Sigmoid colon (tissue), 7 donors: ENCODE data around the gene DRGX. TPM values are rescaled to one million over a fixed set of nuclear protein-coding genes. Genes with fewer than 3 reads are reported as not detected.

Experiments
- DNase-seq: peaks from one replicate; pipeline ENCODE4 v3.0.0-alpha.2; 2019
- H3K27ac ChIP-seq, 4 donors: fragments of 200-600 bp; sonication (generic); one replicate each; pipeline ENCODE4 v1.5.1; 2016 to 2019; ENCODE audit warnings: mild to moderate bottlenecking in 1 of 4
- H3K27me3 ChIP-seq, 3 donors: fragments of 200-600 bp; sonication (generic); one replicate each; pipeline ENCODE4 v1.5.1; 2019; ENCODE audit warnings: mild to moderate bottlenecking in 1 of 3
- H3K36me3 ChIP-seq, 4 donors: fragments of 200-600 bp; sonication (generic); one replicate each; pipeline ENCODE4 v1.5.1; 2016 to 2019
- H3K4me1 ChIP-seq, 4 donors: fragments of 200-600 bp; sonication (generic); one replicate each; pipeline ENCODE4 v1.5.1; 2017 to 2019
- H3K4me3 ChIP-seq, 4 donors: fragments of 200-600 bp; sonication (generic); one replicate each; pipeline ENCODE4 v1.5.1; 2017 to 2019; ENCODE audit warnings: mild to moderate bottlenecking in 2 of 4, moderate library complexity in 1 of 4
- H3K9me3 ChIP-seq, 4 donors: fragments of 200-600 bp in 3 of 4; sonication (generic) in 3 of 4; one replicate each; pipeline versions ENCODE4 v1.5.1 to v1.6.1; 2013 to 2019
- EP300 ChIP-seq, 4 donors: sonication (generic); formaldehyde crosslinking; IDR thresholded peaks; one replicate each; pipeline ENCODE4 v1.6.1; 2017; ENCODE audit warnings: antibody characterized with exemption in 4 of 4
- POLR2A ChIP-seq, 2 donors: fragments of 450-650 bp; IDR thresholded peaks; one replicate each; pipeline ENCODE4 v1.6.1; 2016; ENCODE audit warnings: antibody characterized with exemption in 2 of 2, mild to moderate bottlenecking in 2 of 2, moderate library complexity in 2 of 2
- POLR2AphosphoS5 ChIP-seq, 4 donors: sonication (generic); formaldehyde crosslinking; IDR thresholded peaks; one replicate each; pipeline ENCODE4 v1.6.1; 2017; ENCODE audit warnings: antibody characterized with exemption in 4 of 4
- WGBS, 2 donors: extraction: QIAGEN DNeasy Blood & Tissue Kit; methylation state at CpG; one replicate each; pipeline ENCODE4 v1.1.7; 2013; 5-methylcytosine and 5-hydroxymethylcytosine counted together
- intact Hi-C: fragments of 100-400 bp; cut with DNase I; formaldehyde crosslinking; loops from one replicate; pipeline ENCODE4 v1.15.1; 2023
- polyA plus RNA-seq, 3 donors: library from polyadenylated mRNA; stranded (reverse); fragments of 200-250 nt; gene quantifications; one replicate each; pipeline ENCODE4 v1.2.3, GENCODE V29; 2013
- total RNA-seq, 4 donors: library from RNA; depleted of rRNA; stranded (reverse); fragments of >200 nt; gene quantifications; one replicate each; pipeline ENCODE4 v1.1.0, GENCODE V29; 2016
- TF ChIP-seq, protein P1 (sequence below), 4 experiments: fragments of 450-650 bp in 3 of 4; fragments of 200-600 bp in 1 of 4; IDR thresholded peaks; one replicate each; pipeline ENCODE4 v1.5.1; 2016 to 2019; ENCODE audit warnings: antibody characterized with exemption in 4 of 4, mild to moderate bottlenecking in 3 of 4, moderate library complexity in 2 of 4
- donor health status: healthy with polysubstance abuse.
- donor health status: Bipolar disorder and iron deficiency.
- donor health status: healthy.

DRGX gene
- total and polyA plus RNA-seq, 7 donors, result 0.23 to 0.42 TPM; not detected in 5

DNA sequence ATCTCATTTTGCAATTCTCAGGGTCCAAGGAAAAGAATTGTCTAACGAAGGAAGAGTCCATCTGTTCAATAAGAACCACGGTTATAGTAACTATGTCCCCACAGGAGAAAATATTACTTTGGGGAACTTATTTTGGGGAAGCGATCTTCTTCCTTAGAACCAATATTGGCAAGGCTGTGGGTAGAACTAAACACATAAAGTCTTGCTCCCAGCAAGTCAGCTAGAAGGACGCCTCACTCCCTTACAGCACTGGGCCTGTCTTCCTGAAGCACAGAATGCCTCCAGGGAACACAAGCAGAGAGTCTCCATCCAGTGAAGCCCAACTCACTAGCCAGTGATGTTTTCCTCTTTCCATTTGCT lies 66.8 kb downstream of the DRGX start:
- DNase-seq, result no peak
- intact Hi-C loops, result no loop called here
- no peaks in the 10 kb centered on the region for H3K36me3 ChIP-seq
- no peaks in the 10 kb centered on the region for H3K9me3 ChIP-seq
- H3K27me3 ChIP-seq, result no peaks in the 10 kb centered on the region
- no peak overlapping the region for H3K4me3 ChIP-seq
- TF ChIP-seq POLR2A (IDR thresholded peaks at IDR 0.05), result no peak
- TF ChIP-seq, protein P1, sequence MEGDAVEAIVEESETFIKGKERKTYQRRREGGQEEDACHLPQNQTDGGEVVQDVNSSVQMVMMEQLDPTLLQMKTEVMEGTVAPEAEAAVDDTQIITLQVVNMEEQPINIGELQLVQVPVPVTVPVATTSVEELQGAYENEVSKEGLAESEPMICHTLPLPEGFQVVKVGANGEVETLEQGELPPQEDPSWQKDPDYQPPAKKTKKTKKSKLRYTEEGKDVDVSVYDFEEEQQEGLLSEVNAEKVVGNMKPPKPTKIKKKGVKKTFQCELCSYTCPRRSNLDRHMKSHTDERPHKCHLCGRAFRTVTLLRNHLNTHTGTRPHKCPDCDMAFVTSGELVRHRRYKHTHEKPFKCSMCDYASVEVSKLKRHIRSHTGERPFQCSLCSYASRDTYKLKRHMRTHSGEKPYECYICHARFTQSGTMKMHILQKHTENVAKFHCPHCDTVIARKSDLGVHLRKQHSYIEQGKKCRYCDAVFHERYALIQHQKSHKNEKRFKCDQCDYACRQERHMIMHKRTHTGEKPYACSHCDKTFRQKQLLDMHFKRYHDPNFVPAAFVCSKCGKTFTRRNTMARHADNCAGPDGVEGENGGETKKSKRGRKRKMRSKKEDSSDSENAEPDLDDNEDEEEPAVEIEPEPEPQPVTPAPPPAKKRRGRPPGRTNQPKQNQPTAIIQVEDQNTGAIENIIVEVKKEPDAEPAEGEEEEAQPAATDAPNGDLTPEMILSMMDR (IDR thresholded peaks at IDR 0.05), result no peak
- TF ChIP-seq EP300 (IDR thresholded peaks at IDR 0.05), result no peak
- TF ChIP-seq POLR2AphosphoS5 (IDR thresholded peaks at IDR 0.05), result no peak
- H3K4me1 ChIP-seq, result no peaks in the 10 kb centered on the region
- no peak overlapping the region for H3K27ac ChIP-seq
- WGBS, 2 donors, result 85 to 88% methylated on average over 4 of the region's 4 CpGs

DNA sequence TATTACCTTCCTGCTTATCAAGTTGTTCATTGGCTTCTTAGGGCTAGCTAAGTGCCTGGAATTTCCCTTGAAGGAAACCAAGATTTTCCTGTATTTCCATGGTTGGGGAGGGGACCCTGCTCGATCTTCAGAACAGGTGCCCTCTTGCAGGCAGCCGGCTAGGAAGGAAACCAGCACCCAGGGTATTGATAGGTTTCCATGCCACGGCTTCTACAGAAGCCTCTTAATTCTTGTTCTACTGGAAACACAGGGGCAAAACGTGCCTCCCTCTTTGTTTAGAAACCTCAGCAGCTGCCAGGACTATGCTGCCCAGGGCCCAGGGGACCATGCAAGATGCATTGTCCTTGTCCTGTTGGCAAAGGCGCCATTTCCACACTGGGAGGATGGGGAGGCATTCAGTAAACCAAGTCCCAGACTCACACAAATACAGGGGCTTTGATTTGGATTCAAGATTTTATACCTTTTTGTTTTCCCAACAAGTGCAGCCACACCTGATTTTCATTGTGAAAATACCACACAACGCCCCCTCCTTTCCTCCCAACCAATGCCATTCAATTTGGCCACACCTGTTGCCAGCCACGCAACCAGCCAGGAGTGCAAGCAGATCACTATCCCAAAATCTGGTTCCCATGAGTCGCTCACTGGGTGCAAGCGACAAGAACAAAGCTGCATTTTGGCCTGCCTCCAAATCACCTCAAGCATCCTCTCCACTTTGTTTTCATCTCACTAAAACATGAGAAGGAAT lies 67.3 kb downstream of the DRGX start:
- Histone ChIP-seq H3K4me1 (no peaks in the 10 kb centered on the region), H3K9me3 (no peaks in the 10 kb centered on the region), H3K27me3 (no peaks in the 10 kb centered on the region), H3K36me3 (no peaks in the 10 kb centered on the region), H3K27ac (no peak overlapping the region), H3K4me3 (no peak overlapping the region)
- 72 to 81% methylated on average over 9 of the region's 9 CpGs for whole genome bisulfite sequencing, 2 donors
- DNase-seq, result no peak
- intact Hi-C loops, result no loop called here
- TF ChIP-seq POLR2A (IDR thresholded peaks at IDR 0.05), result no peak
- TF ChIP-seq EP300 (IDR thresholded peaks at IDR 0.05), result no peak
- no peak for TF ChIP-seq POLR2AphosphoS5 (IDR thresholded peaks at IDR 0.05)
- TF ChIP-seq, protein P1 (IDR thresholded peaks at IDR 0.05), result no peak

DNA sequence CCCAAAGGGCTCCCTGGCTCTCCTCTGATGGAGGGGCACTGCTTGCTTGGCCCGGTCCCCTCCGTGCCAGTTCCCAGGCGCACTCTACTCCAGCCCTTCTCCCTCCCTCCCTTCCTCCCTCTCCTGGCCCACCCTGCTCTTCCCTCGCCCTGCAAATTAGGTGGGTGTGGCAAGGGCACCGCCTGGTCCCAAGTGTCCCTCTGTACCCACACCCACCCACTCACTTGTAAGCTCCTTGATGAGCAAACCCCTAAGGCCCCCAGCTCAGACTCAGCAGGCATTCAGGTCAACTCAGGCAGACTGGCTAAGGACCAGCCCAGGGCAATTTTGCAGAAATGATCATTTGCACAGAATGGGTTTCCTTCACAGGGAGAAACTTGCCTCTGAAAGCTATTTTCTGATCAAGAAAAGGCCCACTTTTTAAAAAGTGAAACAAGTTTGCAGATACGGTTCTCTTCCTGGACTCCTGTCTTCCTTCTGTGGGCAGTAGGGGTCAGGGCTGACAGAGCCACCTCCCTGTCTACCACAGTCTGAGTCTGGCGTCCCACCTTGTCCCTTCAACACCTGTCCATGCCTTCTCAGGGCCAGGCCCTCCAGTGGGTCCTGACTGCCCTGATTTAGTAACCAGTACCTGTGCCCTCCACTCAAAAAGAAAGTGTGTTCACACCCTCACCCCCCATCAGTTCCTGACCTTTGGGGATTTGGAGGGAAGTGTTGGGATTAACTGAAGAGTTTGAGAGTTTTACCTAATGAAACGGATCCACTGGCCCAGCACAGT lies 68.7 kb downstream of the DRGX start:
- TF ChIP-seq, protein P1 (IDR thresholded peaks at IDR 0.05), result no peak
- TF ChIP-seq EP300 (IDR thresholded peaks at IDR 0.05) (no peak), POLR2AphosphoS5 (IDR thresholded peaks at IDR 0.05) (no peak), POLR2A (IDR thresholded peaks at IDR 0.05) (no peak)
- Histone ChIP-seq H3K27me3 (no peaks in the 10 kb centered on the region), H3K4me1 (no peaks in the 10 kb centered on the region), H3K36me3 (no peaks in the 10 kb centered on the region), H3K4me3 (no peak overlapping the region), H3K9me3 (no peaks in the 10 kb centered on the region), H3K27ac (no peak overlapping the region)
- DNase-seq, result no peak
- intact Hi-C loops, result no loop called here
- WGBS, 2 donors, result 56 to 84% methylated on average over 8 of the region's 8 CpGs

DNA sequence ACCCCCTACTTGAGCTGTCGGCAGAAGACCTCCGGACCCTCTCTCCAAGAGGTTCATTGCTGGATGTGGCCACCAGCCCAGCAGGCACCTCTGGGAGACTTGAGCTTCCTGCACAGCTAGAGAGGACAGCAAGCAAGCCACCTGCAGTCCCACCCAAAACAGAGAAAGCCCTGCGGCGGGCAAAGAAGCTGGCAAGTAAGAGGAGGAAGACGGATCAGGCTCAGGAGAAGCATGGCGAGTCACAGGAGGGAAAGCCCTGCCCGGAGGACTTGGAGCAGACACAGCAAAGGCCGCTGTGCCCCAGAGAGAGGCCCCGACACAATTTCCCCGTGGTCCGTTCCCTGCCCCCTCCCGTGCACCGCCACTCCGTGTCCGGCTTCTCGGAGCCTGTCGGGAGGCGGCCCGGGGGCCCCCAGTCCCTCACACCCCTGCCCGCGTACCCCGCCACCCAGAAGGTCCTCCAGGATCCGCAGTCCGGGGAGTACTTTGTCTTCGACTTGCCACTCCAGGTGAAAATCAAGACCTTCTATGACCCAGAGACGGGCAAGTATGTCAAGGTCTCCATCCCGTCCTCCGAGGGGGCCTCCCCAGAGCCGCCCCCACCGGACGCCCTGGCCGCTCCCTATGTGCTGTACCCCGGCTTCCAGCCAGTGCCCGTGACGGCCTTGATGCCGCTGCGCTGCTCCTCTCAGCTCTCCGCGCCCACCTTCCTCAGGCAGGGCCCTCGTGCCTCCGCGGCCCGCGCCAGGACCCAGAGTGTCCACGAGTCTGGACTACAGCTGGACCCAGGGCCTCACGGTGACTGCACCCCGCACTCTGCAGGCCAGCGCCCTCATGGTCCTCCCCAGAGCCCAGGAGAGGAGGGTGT lies 69.7 kb downstream of the DRGX start:
- intact Hi-C loops, result no loop called here
- H3K27ac ChIP-seq, result no peak overlapping the region
- H3K9me3 ChIP-seq, result no peaks in the 10 kb centered on the region
- no peaks in the 10 kb centered on the region for H3K36me3 ChIP-seq
- TF ChIP-seq, protein P1 (IDR thresholded peaks at IDR 0.05), result no peak
- TF ChIP-seq POLR2A (IDR thresholded peaks at IDR 0.05), result no peak
- no peak for TF ChIP-seq POLR2AphosphoS5 (IDR thresholded peaks at IDR 0.05)
- no peak for TF ChIP-seq EP300 (IDR thresholded peaks at IDR 0.05)
- 91 to 94% methylated on average over 48 of the region's 48 CpGs for WGBS, 2 donors
- no peaks in the 10 kb centered on the region for H3K27me3 ChIP-seq
- H3K4me3 ChIP-seq, result no peak overlapping the region
- no peak for DNase-seq
- H3K4me1 ChIP-seq, result no peaks in the 10 kb centered on the region
